Measurements from ENCODE around the gene FOXO3.

DNA sequence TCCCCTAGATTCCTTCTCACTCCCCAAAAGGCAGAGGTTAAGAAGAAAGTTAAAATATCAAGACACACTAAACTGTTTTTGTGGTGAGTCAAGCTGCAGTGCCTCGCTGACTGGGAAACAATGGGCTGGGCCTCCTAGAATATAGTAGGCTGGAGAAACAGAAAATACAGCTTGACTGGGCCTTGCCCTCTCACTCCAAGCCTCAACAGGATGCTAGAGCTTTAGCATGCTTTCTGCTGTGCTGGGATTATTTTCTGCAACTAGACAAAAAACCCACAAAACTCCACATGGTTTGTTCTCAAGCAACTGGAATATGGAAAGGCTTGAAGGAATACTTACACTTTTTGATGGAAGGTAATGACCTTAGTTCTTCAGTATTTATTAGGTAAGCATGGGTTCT lies 27.9 kb downstream of the FOXO3 start:
- TF ChIP-seq POLR2A (IDR thresholded peaks at IDR 0.05) (no peak), CTCF (IDR thresholded peaks at IDR 0.05) (no peak)
